Mononuclear cell (primary cell): Measurements from ENCODE around the gene EIF2S1. TPM values are rescaled to one million over a fixed set of nuclear protein-coding genes. Genes with fewer than 3 reads are reported as not detected.
"Not testable (repeated sequence)": the region's sequence is repeated elsewhere in the genome, so short reads cannot be mapped to it uniquely, and the experiment has no call there.

Experiments
- H3K27me3 ChIP-seq: 2 replicates; pipeline ENCODE4 v1.6.0; 2011; ENCODE audit warnings: low read length, control low read depth; ENCODE audit not compliant: insufficient read depth
- H3K4me1 ChIP-seq: 2 replicates; pipeline ENCODE4 v1.5.1; 2011; ENCODE audit warnings: mild to moderate bottlenecking, low read length, control low read depth; ENCODE audit not compliant: insufficient read depth
- H3K4me3 ChIP-seq: 2 replicates; pipeline ENCODE4 v1.5.1; 2011; ENCODE audit warnings: mild to moderate bottlenecking, low read length, moderate library complexity
- H3K9me3 ChIP-seq: 2 replicates; pipeline ENCODE4 v1.5.1; 2011; ENCODE audit warnings: low read depth, mild to moderate bottlenecking, control low read depth, low read length
- total RNA-seq: library from RNA; depleted of rRNA; stranded (reverse); fragments of >200 nt; gene quantifications from one replicate; pipeline ENCODE4 v1.2.3, GENCODE V29; 2012

EIF2S1 gene
- total RNA-seq, 1 donor: 31.6 TPM

DNA sequence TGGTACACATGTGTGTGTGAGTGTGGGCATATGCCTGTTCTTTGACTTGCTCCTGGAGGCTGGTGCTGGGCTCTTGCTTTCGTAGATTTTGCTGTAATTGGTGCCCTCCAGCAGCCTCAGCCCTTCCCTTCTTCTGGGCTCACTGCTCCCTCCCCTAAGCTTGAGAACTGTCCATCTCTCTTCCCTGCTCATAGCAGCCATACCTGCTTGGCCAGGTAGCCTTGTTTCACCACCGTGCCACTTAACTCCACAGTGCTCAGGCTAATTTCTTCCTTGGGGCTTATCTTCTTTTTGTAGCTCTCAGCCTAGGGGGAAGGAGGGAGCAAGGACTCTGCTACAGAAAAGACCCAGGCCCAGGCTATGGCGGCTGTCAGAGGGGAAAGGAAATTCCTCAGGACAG lies 32.0 kb downstream of the EIF2S1 start:
- Histone ChIP-seq H3K4me3 (no peak overlapping the region), H3K27me3 (no peaks in the 10 kb centered on the region), H3K9me3 (no peaks in the 10 kb centered on the region), H3K4me1 (no peaks in the 10 kb centered on the region)

DNA sequence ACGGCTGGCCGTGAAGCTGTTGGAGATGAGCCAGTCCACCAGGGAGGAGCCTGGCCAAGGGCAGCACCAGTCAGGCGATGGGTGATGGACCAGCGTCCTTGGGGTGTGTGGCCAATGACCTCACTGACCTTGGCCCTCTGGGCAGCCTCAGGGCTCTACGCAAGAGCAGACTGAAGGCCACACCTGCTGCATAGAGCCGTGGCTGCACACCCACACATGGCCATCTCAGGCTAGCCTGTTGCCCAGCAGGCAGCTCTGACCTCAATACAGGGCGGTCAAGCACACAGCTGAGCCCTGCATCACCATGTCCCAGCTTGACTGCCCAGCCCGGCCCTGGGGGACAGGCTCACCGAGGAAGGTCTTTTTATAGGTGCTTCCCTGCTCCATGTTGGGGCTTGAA lies 32.7 kb downstream of the EIF2S1 start:
- Histone ChIP-seq H3K4me1 (no peaks in the 10 kb centered on the region), H3K9me3 (no peaks in the 10 kb centered on the region), H3K27me3 (no peaks in the 10 kb centered on the region), H3K4me3 (no peak overlapping the region)

DNA sequence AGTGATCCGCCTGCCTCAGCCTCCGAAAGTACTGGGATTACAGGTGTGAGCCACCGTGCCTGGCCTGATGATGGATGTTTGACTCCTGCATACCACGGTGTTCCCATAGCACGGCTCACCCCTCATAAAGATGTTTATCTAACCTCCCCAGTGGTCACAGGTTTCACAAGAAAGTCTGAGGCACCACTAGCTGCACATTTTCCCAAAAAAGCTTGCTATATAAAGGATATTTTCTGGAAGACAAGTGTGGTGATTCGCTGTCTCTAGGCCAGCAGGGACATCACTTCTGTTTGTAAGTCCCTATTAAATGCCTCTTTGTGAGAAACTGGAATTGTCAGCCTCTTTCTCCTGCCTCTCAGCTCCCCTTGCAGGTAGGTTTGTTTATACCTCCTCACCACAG lies 33.6 kb downstream of the EIF2S1 start:
- no peaks in the 10 kb centered on the region for H3K27me3 ChIP-seq
- H3K4me3 ChIP-seq: no peak overlapping the region
- no peaks in the 10 kb centered on the region for H3K4me1 ChIP-seq
- H3K9me3 ChIP-seq: no peaks in the 10 kb centered on the region

GRCh38 chr14:67395086-67395875 lies 35.2 kb downstream of the EIF2S1 start:
- Histone ChIP-seq H3K9me3 (no peaks in the 10 kb centered on the region), H3K27me3 (no peaks in the 10 kb centered on the region), H3K4me3 (no peak overlapping the region), H3K4me1 (no peaks in the 10 kb centered on the region)

GRCh38 chr14:67395876-67396189 lies 35.7 kb downstream of the EIF2S1 start:
- H3K9me3 ChIP-seq: no peaks in the 10 kb centered on the region
- no peaks in the 10 kb centered on the region for H3K27me3 ChIP-seq
- no peak overlapping the region for H3K4me3 ChIP-seq
- H3K4me1 ChIP-seq: no peaks in the 10 kb centered on the region

DNA sequence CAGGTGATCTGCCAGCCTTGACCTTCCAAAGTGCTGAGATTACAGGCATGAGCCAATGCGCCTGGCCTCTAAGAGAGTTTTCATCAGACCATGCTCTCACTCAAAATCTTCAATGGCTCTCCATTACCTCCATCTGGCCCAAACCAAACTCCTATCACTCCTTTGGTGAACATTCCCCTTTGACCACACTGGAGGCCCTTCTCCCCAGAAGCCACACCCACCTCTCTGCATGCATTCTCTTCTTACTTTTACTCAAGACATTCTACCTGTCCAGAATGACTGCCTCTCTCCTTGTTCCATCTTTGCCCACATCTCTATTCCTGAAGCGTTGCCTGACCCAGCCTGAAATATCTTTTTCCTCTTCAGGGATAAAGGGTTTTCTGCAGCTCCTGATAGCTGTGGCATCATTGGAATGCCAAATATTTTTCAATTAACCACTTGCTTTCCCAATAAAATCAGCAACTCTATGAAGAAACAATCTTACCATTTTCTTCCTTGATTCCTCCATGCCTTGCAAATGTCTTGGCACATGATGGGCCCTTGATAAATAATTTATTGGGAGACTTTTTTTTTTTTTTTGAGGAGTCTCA lies 36.3 kb downstream of the EIF2S1 start:
- no peak overlapping the region for H3K4me3 ChIP-seq
- H3K4me1 ChIP-seq: no peaks in the 10 kb centered on the region
- H3K9me3 ChIP-seq: no peaks in the 10 kb centered on the region
- no peaks in the 10 kb centered on the region for H3K27me3 ChIP-seq

GRCh38 chr14:67397536-67397935 lies 37.4 kb downstream of the EIF2S1 start:
- Histone ChIP-seq H3K27me3 (no peaks in the 10 kb centered on the region), H3K4me1 (no peaks in the 10 kb centered on the region), H3K9me3 (no peaks in the 10 kb centered on the region), H3K4me3 (no peak overlapping the region)

DNA sequence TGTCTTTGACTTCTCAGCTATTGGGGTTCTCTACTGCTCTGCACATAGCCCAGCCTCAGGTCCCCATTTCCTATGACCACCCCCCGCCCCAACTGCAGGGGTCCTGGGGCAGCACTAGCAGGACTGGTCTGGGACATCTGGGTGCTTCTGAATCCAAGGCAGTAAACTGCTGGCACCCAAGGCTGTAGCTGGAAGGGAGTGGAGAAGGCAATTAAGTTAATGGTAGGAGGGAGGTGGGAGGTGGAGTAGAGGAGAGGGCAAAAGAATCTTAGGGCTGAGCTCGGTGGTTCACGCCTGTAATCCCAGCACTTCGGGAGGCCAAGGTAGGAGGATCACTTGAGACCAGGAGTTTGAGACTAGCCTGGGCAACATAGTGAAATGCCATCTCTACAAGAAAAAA lies 40.3 kb downstream of the EIF2S1 start:
- no peaks in the 10 kb centered on the region for H3K9me3 ChIP-seq
- no peaks in the 10 kb centered on the region for H3K4me1 ChIP-seq
- no peak overlapping the region for H3K4me3 ChIP-seq
- H3K27me3 ChIP-seq: no peaks in the 10 kb centered on the region

DNA sequence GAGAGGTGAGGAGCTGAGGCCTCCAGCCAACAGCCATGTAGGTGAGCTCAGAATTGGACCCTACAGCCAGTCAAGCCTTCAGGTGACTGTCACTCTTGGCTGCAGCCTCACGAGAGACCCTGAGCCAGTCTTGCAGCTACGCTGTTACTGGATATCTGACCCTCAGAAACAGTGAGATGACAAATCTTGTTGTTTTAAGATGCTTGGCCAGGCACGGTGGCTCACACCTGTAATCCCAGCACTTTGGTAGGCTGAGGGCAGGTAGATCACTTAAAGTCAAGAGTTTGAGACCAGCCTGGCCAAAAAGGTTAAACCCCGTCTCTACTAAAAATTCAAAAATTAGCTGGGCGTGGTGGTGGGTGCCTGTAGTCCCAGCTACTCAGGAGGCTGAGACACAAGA lies 45.6 kb downstream of the EIF2S1 start:
- Histone ChIP-seq H3K4me3 (no peak overlapping the region), H3K4me1 (no peaks in the 10 kb centered on the region), H3K9me3 (no peaks in the 10 kb centered on the region), H3K27me3 (no peaks in the 10 kb centered on the region)

DNA sequence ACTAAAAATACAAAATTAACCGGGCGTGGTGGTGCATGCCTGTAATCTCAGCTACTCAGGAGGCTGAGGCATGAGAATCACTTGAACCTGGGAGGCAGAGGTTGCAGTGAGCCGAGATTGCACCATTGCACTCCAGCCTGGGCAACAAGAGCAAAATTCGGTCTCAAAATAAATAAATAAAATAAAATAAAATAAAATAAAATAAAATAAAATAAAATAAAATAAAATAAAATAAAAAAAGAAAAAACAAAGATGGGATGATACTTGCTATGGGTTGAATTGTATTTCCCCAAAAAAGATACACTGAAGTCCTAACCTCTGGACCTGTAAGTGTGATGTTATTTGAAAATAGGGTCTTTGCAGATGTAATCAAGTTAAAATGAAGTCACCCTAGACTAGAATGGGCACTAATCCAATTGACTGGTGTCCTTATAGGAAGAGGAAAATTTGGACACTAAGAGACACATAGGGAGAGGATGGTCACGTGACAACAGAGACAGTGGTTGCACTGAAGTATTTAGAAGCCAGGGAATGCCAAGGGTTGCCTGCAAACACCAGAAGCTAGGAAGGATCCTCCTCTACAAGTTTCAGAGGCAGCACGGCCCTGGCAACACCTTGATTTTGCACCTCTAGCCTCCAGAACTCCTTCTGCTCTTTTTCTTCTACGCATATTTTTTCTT lies 48.1 kb downstream of the EIF2S1 start:
- not testable (repeated sequence) for H3K9me3 ChIP-seq, H3K4me3 ChIP-seq, H3K4me1 ChIP-seq
- peaks cover 13% of the 10 kb centered on the region for H3K27me3 ChIP-seq

DNA sequence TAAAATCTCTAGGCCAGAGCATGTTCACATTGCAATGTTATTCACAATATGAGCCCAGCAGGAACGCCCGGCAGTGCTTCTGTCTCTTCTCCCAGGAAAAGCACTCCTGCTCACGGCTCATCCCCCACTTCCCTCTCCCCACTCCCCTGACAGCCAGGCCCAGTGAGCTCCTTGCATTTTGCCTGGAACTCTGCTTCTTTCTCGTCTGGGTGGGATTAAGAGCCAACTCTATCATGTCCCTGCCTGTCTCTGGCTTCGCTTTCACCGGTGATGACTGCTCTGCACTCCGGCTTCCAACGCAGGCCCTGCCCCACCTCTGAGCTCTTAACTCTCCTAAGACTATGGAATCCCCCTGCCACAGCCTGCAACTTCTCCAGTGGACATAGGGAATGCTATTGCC lies 49.3 kb downstream of the EIF2S1 start:
- peaks cover 13% of the 10 kb centered on the region for H3K27me3 ChIP-seq
- H3K9me3 ChIP-seq: no peaks in the 10 kb centered on the region
- H3K4me3 ChIP-seq: no peak overlapping the region
- H3K4me1 ChIP-seq: peaks cover 10% of the 10 kb centered on the region

DNA sequence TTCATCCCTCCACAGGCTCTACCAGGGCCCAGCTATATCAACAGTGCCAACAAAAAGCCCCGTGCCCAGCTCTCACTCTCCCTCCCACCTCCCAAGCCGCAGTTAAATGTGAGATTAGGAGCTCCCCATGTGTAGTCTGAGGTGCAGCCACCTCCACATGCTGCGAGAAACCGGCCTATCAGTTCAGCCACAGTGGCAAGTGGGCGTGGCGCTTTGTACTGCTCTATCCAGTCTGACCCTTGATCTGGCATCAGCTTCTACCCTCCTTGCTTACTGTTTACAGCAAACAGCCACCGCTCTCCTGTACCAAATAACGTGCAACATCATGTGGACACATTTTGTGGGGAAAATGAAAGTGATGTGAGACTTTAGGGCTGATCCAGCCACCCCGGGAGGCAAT lies 50.2 kb downstream of the EIF2S1 start:
- no peaks in the 10 kb centered on the region for H3K9me3 ChIP-seq
- H3K4me3 ChIP-seq: no peak overlapping the region
- peaks cover 10% of the 10 kb centered on the region for H3K4me1 ChIP-seq
- H3K27me3 ChIP-seq: peaks cover 13% of the 10 kb centered on the region

- Histone ChIP-seq H3K27me3 (peaks cover 13% of the 10 kb centered on the region), H3K4me3 (no peak overlapping the region), H3K9me3 (no peaks in the 10 kb centered on the region), H3K4me1 (peaks cover 10% of the 10 kb centered on the region)
Measured at GRCh38 chr14:67411370-67411769, 51.2 kb downstream of the EIF2S1 start.

DNA sequence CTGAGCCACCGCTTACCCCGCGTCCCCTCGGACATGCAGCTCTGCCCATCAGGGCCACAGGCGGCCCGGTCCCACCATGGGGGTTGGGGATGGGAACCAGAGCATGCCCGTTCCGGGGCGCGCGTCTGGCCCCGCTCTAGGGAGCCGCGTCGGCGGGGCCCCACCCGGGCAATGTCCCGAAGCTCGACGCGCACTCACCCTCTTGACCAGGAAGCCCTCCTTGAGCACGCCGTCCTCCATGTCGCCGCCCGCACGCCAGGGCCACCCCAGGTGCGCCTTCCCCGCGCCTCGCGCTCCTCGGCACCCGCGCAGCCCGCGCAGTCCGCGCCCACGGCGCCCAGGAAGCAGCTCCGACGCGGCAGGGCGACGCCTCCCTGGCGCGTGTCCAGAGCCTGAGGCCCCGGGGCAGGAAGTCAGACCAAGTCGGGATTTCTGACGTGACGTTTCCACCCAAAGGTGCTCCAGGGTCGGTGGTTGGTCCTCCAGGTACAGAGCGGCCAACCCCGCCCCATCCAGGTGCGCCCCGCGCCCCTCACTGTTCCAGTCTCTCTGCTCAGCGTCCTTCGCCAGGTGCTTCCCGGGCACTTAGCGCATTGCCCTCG lies 51.8 kb downstream of the EIF2S1 start, which contains the start of gene PLEK2:
Gene PLEK2 (minus strand): TSS at position 346 of the 602 bp plus-strand sequence. CDS start 106 bp downstream, at position 240.
- Histone ChIP-seq H3K27me3 (peaks cover 13% of the 10 kb centered on the region), H3K4me3 (no peak within 1 kb of the TSS), H3K9me3 (no peaks in the 10 kb centered on the region), H3K4me1 (peaks cover 10% of the 10 kb centered on the region)
